OCI-LY1 (cell line): ENCODE results near the gene SLC9A9.

Experiments used
- CTCF ChIP-seq: fragments of 200-600 bp; sonication (generic), shearing (Covaris generic); IDR thresholded peaks from 2 replicates; pipeline ENCODE4 v1.5.1; 2017; ENCODE audit warnings: mild to moderate bottlenecking, antibody characterized with exemption, low read length, moderate library complexity, mixed read lengths
- EZH2 ChIP-seq: fragments of 200-600 bp; sonication (generic), shearing (Covaris generic); IDR thresholded peaks from 2 replicates; pipeline ENCODE4 v1.8.0; 2017; ENCODE audit warnings: borderline replicate concordance, mixed run types, mild to moderate bottlenecking, antibody characterized with exemption, low read length, moderate library complexity, mixed read lengths

GRCh38 chr3:143441516-143442171 lies 406.6 kb downstream of the SLC9A9 start:
- TF ChIP-seq CTCF: no peak
- no peak for TF ChIP-seq EZH2
